ENCODE data around the gene CMTM5.

- TF ChIP-seq CTCF (IDR thresholded peaks at IDR 0.05; ENCODE audit: low read depth, low read length), result no peak
- TF ChIP-seq MAX (IDR thresholded peaks at IDR 0.05; ENCODE audit: low read depth, low read length), result no peak
- TF ChIP-seq POLR2A (IDR thresholded peaks at IDR 0.05; ENCODE audit: extremely low read depth, insufficient read length), result no peak
Observed at GRCh38 chr14:23344481-23344880, 32.4 kb upstream of the CMTM5 start.
